ENCODE data around the gene PLCD4. TPM values are rescaled to one million over a fixed set of nuclear protein-coding genes. Genes with fewer than 3 reads are reported as not detected.

Gene PLCD4
- polyA plus RNA-seq, 1 donor from 2014 or later: 4.9 TPM

- Histone ChIP-seq H3K4me2 (ENCODE audit: low read length) (no peak overlapping the region), H4K20me1 (ENCODE audit: insufficient read depth) (no peaks in the 10 kb centered on the region), H3K27ac (ENCODE audit: low read length) (no peak overlapping the region), H3K27me3 (ENCODE audit: insufficient read depth, low read depth, low read length) (no peaks in the 10 kb centered on the region), H3F3A (ENCODE audit: insufficient read depth, low read length, poor library complexity, severe bottlenecking) (no peaks in the 10 kb centered on the region), H3K36me3 (ENCODE audit: insufficient read depth, low read length) (peaks cover 5% of the 10 kb centered on the region), H3K9ac (ENCODE audit: low read length) (no peak overlapping the region), H3K9me3 (ENCODE audit: low read length) (no peaks in the 10 kb centered on the region), H3K9me2 (ENCODE audit: insufficient read depth, low read length) (no peaks in the 10 kb centered on the region), H3K79me2 (replicated peaks; ENCODE audit: insufficient read depth, low read length) (no peaks in the 10 kb centered on the region), H3K4me3 (ENCODE audit: low read length) (no peak overlapping the region), H2AFZ (ENCODE audit: low read depth, low read length) (no peak overlapping the region)
- TF ChIP-seq POLR2AphosphoS5 (IDR thresholded peaks at IDR 0.05) (no peak), TAF1 (IDR thresholded peaks at IDR 0.05; ENCODE audit: low read depth) (no peak), CTCF (IDR thresholded peaks at IDR 0.05; ENCODE audit: poor library complexity, severe bottlenecking) (no peak), SMC3 (conservative IDR thresholded peaks at IDR 0.05; ENCODE audit: poor library complexity) (no peak), MXI1 (conservative IDR thresholded peaks at IDR 0.05; ENCODE audit: poor library complexity, severe bottlenecking) (no peak), EZH2 (IDR thresholded peaks at IDR 0.05; ENCODE audit: borderline replicate concordance, insufficient read depth, low read length, poor library complexity, severe bottlenecking) (no peak), RAD21 (conservative IDR thresholded peaks at IDR 0.05) (no peak), EP300 (conservative IDR thresholded peaks at IDR 0.05; ENCODE audit: poor library complexity, severe bottlenecking) (no peak)
- TF ChIP-seq, protein P1, sequence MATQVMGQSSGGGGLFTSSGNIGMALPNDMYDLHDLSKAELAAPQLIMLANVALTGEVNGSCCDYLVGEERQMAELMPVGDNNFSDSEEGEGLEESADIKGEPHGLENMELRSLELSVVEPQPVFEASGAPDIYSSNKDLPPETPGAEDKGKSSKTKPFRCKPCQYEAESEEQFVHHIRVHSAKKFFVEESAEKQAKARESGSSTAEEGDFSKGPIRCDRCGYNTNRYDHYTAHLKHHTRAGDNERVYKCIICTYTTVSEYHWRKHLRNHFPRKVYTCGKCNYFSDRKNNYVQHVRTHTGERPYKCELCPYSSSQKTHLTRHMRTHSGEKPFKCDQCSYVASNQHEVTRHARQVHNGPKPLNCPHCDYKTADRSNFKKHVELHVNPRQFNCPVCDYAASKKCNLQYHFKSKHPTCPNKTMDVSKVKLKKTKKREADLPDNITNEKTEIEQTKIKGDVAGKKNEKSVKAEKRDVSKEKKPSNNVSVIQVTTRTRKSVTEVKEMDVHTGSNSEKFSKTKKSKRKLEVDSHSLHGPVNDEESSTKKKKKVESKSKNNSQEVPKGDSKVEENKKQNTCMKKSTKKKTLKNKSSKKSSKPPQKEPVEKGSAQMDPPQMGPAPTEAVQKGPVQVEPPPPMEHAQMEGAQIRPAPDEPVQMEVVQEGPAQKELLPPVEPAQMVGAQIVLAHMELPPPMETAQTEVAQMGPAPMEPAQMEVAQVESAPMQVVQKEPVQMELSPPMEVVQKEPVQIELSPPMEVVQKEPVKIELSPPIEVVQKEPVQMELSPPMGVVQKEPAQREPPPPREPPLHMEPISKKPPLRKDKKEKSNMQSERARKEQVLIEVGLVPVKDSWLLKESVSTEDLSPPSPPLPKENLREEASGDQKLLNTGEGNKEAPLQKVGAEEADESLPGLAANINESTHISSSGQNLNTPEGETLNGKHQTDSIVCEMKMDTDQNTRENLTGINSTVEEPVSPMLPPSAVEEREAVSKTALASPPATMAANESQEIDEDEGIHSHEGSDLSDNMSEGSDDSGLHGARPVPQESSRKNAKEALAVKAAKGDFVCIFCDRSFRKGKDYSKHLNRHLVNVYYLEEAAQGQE (IDR thresholded peaks at IDR 0.05; ENCODE audit: borderline replicate concordance): no peak
Observed at GRCh38 chr2:218638372-218638771, 30.7 kb downstream of the PLCD4 start.

DNA sequence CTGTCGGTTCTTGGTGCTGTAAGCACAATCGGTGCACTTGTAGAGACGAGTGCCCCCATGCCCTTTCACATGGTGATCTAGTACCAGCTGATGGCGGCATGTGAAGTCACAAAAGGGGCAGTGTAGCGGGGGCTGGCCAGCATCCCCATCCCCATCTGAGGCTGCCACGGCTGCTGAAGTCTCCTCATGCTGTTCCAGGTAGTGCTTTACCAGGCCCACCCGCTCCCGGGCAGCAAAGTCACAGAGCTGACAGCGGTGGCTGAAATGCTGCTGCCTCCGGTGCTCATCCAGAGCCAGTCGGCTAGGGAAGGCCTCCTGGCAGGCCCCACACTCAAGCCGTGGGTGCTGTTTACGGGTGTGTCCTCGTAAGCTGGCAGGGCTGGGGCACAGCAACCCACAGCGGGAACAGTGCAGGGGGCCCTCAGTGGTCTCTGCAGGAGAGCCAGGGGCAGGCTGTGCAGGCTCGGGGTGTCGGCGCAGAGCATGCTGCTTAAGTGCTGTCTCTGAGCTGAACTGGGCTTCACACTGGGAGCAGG lies 34.5 kb downstream of the PLCD4 start:
- Histone ChIP-seq H3K79me2 (replicated peaks; ENCODE audit: insufficient read depth, low read length) (no peaks in the 10 kb centered on the region), H3F3A (ENCODE audit: insufficient read depth, low read length, poor library complexity, severe bottlenecking) (no peaks in the 10 kb centered on the region), H3K4me2 (ENCODE audit: low read length) (no peak overlapping the region), H3K27ac (ENCODE audit: low read length) (no peak overlapping the region), H3K4me3 (ENCODE audit: low read length) (no peak overlapping the region), H3K9me3 (ENCODE audit: low read length) (no peaks in the 10 kb centered on the region), H3K27me3 (ENCODE audit: insufficient read depth, low read depth, low read length) (no peaks in the 10 kb centered on the region), H4K20me1 (ENCODE audit: insufficient read depth) (no peaks in the 10 kb centered on the region), H3K9ac (ENCODE audit: low read length) (no peak overlapping the region), H2AFZ (ENCODE audit: low read depth, low read length) (no peak overlapping the region), H3K36me3 (ENCODE audit: insufficient read depth, low read length) (peaks cover 5% of the 10 kb centered on the region), H3K9me2 (ENCODE audit: insufficient read depth, low read length) (no peaks in the 10 kb centered on the region)
- no peak for TF ChIP-seq TAF1 (IDR thresholded peaks at IDR 0.05; ENCODE audit: low read depth)
- no peak for TF ChIP-seq CTCF (IDR thresholded peaks at IDR 0.05; ENCODE audit: poor library complexity, severe bottlenecking)
- TF ChIP-seq, protein P1 (IDR thresholded peaks at IDR 0.05; ENCODE audit: borderline replicate concordance): no peak
- TF ChIP-seq EP300 (conservative IDR thresholded peaks at IDR 0.05; ENCODE audit: poor library complexity, severe bottlenecking): no peak
- TF ChIP-seq POLR2AphosphoS5 (IDR thresholded peaks at IDR 0.05): no peak
- TF ChIP-seq MXI1 (conservative IDR thresholded peaks at IDR 0.05; ENCODE audit: poor library complexity, severe bottlenecking): no peak
- no peak for TF ChIP-seq EZH2 (IDR thresholded peaks at IDR 0.05; ENCODE audit: borderline replicate concordance, insufficient read depth, low read length, poor library complexity, severe bottlenecking)

All from neural cell (in vitro differentiated cells).